T-helper 9 cell (primary cell): ENCODE results near the gene SEM1.
"Not testable (repeated sequence)": the region's sequence is repeated elsewhere in the genome, so short reads cannot be mapped to it uniquely, and the experiment has no call there.

Source experiments
- DNase-seq: peaks from one replicate; pipeline ENCODE4 v3.0.0-alpha.2; 2020

Gene SEM1

GRCh38 chr7:96700516-96700915, 9.1 kb downstream of the SEM1 start:
- DNase-seq, result no peak

DNA sequence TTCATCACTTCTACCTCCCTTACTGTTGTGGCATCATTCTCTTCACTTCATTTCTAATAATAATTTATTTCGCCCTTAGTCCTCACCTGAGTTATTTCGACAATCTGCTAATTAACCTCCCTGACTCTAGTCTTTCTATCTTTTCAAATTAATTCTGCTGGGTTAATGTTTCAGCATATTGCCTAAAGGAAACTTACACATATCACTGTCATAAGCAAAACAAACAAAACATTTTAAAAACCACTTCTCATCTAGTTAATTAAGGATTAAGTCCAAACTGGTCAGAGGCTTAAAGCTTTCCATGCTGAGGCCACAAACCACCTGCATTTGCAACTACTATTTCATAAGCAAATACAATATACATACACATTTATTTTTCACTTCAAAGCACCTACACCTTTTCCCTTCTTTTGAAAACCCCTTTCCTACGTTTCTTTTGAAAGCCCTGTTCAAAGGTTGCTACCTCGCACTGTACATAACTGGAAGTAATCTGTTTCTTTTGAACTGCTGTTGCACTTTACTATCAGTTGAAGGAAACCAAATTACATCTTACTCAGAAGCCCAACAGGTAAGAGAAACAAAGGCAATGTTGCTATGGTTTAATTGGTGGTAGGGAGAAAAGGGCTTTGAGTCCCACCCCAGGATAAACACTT, 10.3 kb downstream of the SEM1 start:
- DNase-seq, result no peak

DNA sequence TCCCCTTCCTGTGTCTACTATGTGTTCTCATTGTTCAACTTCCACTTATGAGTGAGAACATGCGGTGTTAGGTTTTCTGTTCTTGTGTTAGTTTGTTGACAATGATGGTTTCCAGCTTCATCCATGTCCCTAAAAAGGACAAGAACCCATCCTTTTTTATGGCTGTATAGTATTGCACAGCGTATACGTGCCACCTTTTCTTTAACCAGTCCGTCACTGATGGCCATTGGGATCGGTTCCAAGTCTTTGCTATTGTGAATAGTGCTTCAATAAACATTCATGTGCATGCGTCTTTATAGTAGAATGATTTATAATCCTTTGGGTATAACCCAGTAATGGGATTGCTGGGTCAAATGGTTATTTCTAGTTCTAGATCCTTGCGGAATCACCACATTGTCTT, 11.2 kb downstream of the SEM1 start:
- DNase-seq, result not testable (repeated sequence)

GRCh38 chr7:96697822-96698221, 11.8 kb downstream of the SEM1 start:
- DNase-seq, result no peak

- DNase-seq, result no peak
These were observed 14.1 kb downstream of the SEM1 start for GRCh38 chr7:96695581-96695980.

GRCh38 chr7:96694082-96694481, 15.6 kb downstream of the SEM1 start:
- DNase-seq, result no peak

- no peak for DNase-seq
These were observed 17.9 kb downstream of the SEM1 start for GRCh38 chr7:96691702-96692101.

DNA sequence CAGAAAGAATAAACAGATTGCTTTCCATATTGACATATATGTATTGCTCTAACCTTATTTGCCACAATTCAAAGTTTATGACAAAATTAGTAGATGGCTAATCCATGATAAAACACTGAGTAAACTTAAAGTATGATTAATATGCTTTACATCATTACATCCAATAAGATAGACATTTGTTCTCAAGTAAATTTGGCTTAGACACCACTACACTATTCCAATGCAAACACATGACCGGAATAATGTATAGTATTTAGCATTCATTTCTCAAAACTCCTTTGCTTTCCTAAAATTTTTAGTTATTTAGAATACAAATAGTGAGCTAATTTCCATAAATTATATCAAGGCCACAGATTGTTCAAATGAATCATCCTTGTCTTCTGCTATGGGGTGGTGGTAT, 20.2 kb downstream of the SEM1 start:
- DNase-seq, result no peak

DNA sequence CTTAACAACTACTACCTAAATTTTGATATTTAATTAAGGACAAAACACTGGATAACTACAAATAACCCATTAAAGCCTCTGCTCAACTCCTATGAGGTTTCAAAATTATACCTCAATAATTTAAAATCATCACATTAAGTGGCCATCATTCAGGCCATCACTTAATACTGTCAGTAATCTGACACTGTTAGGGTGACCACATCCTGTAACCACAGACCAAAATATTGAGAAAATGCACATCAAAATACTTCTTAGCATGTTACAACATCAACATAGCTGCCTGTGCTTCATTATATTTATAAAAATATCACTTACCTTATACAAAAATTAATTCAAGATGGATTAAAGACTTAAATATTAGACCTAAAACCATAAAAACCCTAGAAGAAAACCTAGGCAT, 23.3 kb downstream of the SEM1 start:
- DNase-seq, result no peak

DNA sequence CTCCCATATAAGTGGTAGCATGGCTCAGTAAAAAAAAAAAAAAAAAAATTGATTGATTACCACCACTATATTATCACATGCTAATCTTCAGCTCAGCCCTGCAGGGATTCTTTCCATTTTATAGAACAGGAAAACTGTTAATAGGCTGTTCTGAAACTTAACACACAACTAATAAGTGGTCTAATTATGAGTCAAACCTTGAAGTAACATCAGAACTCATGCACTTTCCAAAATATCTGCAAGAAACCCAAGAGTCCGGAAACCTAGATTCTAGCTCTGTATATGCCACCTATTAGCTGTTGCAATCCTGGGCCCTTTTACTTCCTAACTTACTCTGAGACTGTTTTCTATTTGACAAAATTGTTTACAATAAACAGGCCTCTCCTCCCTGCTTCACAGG, 23.9 kb downstream of the SEM1 start:
- DNase-seq, result no peak

DNA sequence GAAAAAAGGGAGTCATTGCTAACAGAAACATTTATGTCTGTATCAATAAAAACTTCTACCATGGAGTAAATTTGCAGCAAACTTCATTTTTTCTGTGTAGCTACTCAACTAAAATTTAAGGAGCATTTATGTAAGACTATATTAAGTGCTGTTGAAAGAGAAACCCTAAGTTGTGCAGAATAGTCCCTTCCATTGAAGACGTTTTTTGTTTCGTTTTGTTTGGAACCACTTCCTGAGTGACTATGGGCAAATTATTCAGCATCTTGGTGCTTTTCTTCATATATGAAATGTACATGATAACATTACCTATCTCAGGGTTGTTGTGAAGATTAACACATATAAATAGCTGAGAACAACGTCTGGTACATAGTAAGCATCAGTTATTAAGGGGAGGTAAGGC, 24.3 kb downstream of the SEM1 start:
- no peak for DNase-seq

DNA sequence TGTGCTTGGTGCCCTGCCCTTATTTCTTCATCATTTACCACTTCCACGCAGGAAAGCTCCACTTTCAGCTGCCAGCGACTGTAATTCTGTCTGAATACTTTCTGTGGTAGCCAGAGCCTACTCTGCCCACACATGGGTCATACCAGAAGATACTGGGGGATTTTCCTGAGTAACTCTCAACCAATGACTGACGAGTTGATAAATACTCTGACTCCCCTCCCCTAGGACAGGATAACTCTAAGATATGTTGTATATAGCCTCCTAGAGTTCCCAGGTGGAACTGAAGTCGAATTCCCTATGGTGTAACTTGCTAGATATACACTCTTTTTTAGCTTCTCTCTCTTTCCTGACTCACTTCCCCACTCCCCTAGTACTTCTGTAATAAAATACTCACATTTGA, 29.8 kb downstream of the SEM1 start:
- no peak for DNase-seq

DNA sequence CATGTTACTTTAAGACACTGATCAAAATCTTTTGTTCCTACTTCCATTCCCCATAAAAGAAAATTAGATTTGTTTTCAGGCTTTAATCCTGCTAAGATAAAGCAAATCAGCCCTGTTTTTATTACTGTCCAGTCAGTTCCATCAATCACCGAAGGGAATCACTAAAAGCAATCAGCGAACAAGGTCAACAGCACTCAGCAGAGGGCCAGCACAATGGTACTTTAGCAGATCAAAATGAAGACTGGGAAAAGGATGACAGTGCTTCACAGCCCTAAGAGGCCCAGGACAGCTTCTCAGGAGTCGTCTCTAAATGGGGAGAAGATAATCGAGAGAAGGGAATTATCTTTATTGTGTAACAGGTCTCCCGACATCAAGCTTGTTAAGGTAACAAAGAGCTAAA, 32.7 kb downstream of the SEM1 start:
- no peak for DNase-seq

DNA sequence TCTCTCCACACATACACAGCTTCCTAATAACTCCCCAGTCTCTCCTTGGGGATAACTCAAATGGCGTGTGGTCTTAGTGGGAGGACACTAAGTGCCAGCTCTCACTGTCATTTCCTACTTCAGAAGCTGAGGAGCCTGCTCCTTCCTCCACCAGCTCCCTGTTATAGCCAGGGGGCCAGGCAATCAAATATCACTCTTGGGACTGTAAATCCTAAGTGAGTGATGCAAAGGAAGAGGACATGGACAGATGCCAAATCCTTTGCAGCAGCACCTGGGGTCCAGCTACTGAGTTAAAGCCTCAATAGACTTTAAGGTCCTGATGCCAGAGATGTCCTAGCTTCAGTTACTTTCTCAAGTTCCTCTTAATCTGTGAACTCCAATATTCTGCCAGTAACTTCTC, 34.1 kb downstream of the SEM1 start:
- DNase-seq, result no peak

DNA sequence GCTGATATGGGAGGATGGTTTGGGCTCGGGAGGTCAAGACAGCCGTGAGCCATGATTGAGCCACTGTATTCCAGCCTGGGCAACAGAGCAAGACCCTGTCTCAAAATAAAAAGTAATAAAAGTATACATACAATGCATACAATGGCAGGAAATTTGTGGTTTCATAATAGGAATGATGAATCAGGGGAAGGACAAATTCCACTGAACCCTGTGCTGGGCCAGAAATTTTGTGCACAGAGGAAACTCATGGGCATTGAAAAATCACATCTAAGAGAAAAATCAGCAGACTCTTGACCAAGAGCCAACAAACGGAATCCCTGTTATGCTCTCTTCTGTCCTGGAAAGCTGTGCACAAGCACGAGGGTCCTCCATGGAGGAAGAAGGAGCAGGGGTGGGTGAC, 35.1 kb downstream of the SEM1 start:
- no peak for DNase-seq

GRCh38 chr7:96671854-96672253, 37.8 kb downstream of the SEM1 start:
- DNase-seq, result no peak

GRCh38 chr7:96670338-96671289, 39.0 kb downstream of the SEM1 start:
- no peak for DNase-seq

GRCh38 chr7:96669812-96670211, 39.8 kb downstream of the SEM1 start:
- DNase-seq, result no peak

DNA sequence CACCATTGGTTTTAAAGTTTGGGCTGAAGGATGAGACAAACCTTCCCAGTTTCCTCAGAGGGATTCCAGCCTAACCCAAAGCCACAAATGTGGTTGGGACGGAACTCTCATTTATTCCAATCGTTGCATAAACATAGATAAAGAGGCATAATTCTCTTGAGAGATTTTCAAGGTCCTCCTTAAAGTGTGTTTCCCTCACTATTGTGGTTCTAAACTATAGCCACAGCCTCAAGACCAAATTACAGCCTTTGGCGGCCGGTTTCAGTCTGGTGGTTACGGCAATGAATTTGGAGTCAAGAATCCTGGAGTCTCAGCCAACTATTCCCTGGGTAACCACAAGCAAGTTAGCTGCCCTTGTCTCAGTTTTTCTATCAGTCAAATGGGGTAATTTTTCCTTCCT, 42.6 kb downstream of the SEM1 start:
- no peak for DNase-seq

DNA sequence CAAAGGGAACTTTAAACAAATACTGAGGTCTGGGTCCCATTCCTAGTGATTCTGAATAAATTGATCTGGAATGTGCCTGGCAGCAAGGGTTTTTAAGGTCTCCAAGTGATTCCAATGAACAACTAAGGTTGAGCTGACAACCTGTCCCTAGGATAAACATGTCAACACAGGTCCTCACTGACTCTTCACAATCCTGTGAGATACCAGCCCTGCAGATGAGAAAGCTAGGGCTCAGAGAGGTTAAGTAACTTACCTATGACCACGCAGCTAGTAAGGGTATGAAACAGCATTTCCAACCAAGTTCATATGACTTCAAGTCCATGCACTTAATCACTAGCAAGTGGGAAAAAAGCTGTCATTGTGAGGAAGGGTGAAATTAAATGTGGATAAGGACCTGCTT, 44.0 kb downstream of the SEM1 start:
- no peak for DNase-seq

- no peak for DNase-seq
These were observed 44.9 kb downstream of the SEM1 start for GRCh38 chr7:96664793-96665192.

DNA sequence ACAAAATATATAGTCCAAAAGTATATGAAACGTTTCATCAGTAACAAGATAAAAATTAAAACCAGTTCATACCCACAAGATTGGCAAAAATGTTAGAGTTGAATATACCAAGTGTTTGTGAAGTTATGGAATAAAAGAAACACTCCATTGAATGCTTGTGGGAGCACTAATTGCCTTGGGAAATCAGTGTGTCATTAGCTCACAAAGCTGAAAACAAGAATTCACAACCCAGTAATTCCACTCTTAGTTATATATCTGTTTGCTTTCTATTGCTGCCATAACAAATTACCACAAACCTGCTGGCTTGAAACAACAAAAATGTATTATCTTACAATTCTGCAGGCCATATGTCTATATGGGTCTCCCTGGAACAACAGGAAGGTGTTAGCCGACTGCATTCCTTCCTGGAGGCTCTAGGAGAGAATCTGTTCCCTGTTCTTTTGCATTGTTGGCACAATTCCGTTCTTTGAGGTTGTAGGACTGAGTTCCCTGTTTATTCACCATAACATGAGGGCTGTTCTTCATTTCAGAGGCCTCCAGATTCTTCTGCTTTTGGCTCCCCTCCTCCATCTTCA, 45.7 kb downstream of the SEM1 start:
- DNase-seq, result no peak

DNA sequence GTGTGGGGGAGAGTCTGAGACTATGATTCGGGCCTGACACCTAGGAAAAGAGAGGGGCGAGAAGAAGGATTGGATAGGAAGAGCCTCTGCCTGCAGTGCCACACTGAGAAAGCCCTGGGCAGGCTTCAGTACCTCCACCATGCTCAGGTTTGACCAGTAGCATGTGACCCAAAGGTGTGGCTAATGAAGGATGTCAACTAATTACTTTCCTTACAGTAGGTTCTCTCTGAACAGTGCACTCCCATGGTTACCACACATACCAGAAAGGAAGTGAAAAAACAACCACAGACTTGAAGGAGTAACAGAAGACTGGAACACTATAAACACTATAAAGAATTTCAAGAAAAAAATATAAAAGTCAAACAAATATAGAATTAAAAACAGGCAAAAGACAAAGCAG, 46.2 kb downstream of the SEM1 start:
- DNase-seq, result no peak

DNA sequence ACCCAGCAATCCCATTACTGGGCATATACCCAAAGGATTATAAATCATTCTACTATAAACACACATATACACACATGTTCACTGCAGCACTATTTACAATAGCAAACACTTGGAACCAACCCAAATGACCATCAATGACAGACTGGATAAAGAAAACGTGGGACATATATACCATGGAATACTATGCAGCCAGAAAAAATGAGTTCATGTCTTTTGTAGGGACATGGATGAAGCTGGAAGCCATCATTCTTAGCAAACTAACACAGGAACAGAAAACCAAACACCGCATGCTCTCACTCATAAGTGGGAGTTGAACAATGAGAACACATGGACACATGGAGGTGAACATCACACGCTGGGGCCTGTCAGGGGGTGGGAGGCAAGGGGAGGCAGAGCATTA, 47.5 kb downstream of the SEM1 start:
- not testable (repeated sequence) for DNase-seq
